ENCODE results near the gene SAMD1. TPM values are rescaled to one million over a fixed set of nuclear protein-coding genes. Genes with fewer than 3 reads are reported as not detected.

Gene SAMD1
- total RNA-seq (2022; extraction: Qiagen RNA extraction), result 30.0 to 42.9 TPM (median 39.6 TPM) in 5 replicates

GRCh38 chr19:14090509-14091080, at the start of gene SAMD1:
Gene SAMD1 (minus strand): TSS chr19:14090751.

DNA sequence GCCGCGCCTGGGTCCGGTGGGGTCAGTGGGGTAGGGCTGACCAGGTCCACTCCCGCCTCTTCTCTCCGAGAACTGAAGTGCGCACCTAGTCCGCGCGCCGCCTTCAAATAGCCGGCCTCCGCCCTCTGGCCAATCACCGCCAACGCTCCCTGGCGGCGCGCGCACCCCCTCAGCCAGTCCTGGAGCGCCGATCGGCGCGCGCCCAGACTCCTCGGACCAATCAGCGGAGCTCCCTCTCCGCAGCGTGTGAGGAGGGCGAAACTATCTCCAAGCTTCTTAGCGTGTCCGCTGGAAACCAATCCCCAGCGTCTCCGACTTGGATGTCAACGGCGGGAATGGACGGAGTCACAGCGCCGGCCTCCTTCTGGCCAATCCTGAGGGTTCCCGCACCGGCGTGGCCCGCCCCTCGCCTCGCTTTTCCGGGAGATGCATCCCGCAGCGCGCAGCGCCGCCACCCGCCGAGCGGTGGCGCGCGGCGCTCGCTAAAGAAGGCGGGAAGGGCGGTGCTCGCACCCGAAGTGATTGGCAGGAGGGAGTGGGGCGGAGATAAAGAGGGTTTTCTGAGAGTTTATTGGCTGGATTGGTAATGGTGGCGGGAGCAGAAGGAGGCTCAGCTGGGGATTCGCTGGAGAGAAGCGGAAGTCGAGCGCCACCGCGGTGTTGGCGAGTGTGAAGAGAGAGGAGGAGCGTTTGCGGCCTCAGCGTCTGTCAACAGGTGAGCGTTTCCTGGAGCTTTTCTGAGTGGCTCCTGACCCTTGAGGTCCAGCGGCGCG, 46.1 kb upstream of the SAMD1 start, which contains the start of gene ASF1B:
TSS of gene ASF1B (minus strand) at position 81 of the 773 bp plus-strand sequence. CDS start 133 bp downstream, outside the sequence.

DNA sequence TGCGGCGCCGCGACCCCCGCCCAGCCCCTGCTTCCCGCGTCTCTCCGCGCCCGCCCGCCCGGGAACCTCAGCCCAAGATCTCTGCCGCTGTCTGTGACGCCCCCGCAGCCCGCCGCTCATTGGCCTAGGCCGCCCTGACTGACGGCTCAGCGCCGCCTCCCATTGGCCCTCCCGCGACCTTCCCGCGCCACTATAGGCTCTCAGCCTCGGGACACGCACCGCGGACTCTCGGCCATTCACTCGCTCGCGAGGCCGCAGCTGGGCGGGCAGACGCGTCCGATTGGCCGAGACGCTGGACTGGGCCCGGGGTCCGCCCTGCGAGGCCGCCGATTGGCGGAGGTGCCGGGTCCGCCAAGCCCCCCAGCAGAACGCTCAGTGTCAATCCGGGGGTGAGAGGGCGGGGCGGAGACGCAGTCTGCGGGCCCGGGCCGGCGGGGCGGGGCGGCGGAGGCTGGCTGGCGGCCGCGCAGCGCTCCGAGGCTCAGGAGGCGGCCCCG, 27.2 kb upstream of the SAMD1 start, which contains the start of gene PRKACA:
TSS of gene PRKACA (minus strand) at position 95 of the 497 bp plus-strand sequence. CDS start 215 bp downstream, outside the sequence.

GRCh38 chr19:14085309-14085995, 5.1 kb downstream of the SAMD1 start, which contains the start of gene C19orf67:
Gene C19orf67 (minus strand): TSS chr19:14085783. CDS start chr19:14085627, 156 bp downstream.

GRCh38 chr19:14072535-14073260, 17.9 kb downstream of the SAMD1 start, which contains the start of gene MISP3:
Gene MISP3 (plus strand): TSS chr19:14072786. CDS start chr19:14073310, 524 bp downstream.

GRCh38 chr19:14061751-14062557, 28.6 kb downstream of the SAMD1 start, which contains the start of gene PALM3:
Gene PALM3 (minus strand): TSS chr19:14062076. CDS start chr19:14061980, 96 bp downstream.

Other genes with a start within 250 kb of the SAMD1 start
- gene NANOS3, start 213.6 kb downstream of the SAMD1 start, total RNA-seq (2022; extraction: Qiagen RNA extraction), result 1.4 to 3.8 TPM (median 2.4 TPM) in 5 replicates
- 0.38 to 1.6 TPM (median 0.49 TPM) in 3 of 5 replicates, not detected in the others for gene BRME1, start 184.6 kb downstream of the SAMD1 start, total RNA-seq (2022; extraction: Qiagen RNA extraction)
- gene CC2D1A, start 184.6 kb downstream of the SAMD1 start, total RNA-seq (2022; extraction: Qiagen RNA extraction), result 6.8 to 10.7 TPM (median 9.5 TPM) in 5 replicates
- gene PODNL1, start 152.3 kb downstream of the SAMD1 start, total RNA-seq (2022; extraction: Qiagen RNA extraction), result 0.62 to 1.8 TPM (median 1.4 TPM) in 5 replicates
- 13.8 to 23.9 TPM (median 22.1 TPM) in 5 replicates for gene DCAF15, start 138.2 kb downstream of the SAMD1 start, total RNA-seq (2022; extraction: Qiagen RNA extraction)
- 2.6 to 5.7 TPM (median 5.1 TPM) in 5 replicates for gene RFX1, start 84.4 kb downstream of the SAMD1 start, total RNA-seq (2022; extraction: Qiagen RNA extraction)
- gene RLN3, start 62.6 kb downstream of the SAMD1 start, total RNA-seq (2022; extraction: Qiagen RNA extraction), result not detected in 5 replicates
- 7.8 to 10.5 TPM (median 9.7 TPM) in 5 replicates for gene IL27RA, start 59.0 kb downstream of the SAMD1 start, total RNA-seq (2022; extraction: Qiagen RNA extraction)
- 1.8 to 2.8 TPM (median 2.1 TPM) in 5 replicates for gene PALM3, start 28.7 kb downstream of the SAMD1 start, total RNA-seq (2022; extraction: Qiagen RNA extraction)
- gene MISP3, start 18.0 kb downstream of the SAMD1 start, total RNA-seq (2022; extraction: Qiagen RNA extraction), result 2.9 to 5.1 TPM (median 4.1 TPM) in 5 replicates
- gene C19orf67, start 5.0 kb downstream of the SAMD1 start, total RNA-seq (2022; extraction: Qiagen RNA extraction), result not detected in 5 replicates
- gene PRKACA, start 27.0 kb upstream of the SAMD1 start, total RNA-seq (2022; extraction: Qiagen RNA extraction), result 28.0 to 35.9 TPM (median 31.8 TPM) in 5 replicates
- gene ASF1B, start 45.8 kb upstream of the SAMD1 start, total RNA-seq (2022; extraction: Qiagen RNA extraction), result 28.3 to 32.4 TPM (median 31.5 TPM) in 5 replicates
- 3.5 to 6.9 TPM (median 5.1 TPM) in 5 replicates for gene ADGRL1, start 115.4 kb upstream of the SAMD1 start, total RNA-seq (2022; extraction: Qiagen RNA extraction)

Data from A549 treated with Mapracorat at 1 μM for 4 hours (cell line).